BLaER1 (cell line): Measurements from ENCODE around the gene ATP5F1A.

Experiments
- H3K27ac ChIP-seq: shearing (Covaris generic); formaldehyde crosslinking; 2 replicates; pipeline ENCODE4 v1.8.1; 2022
- H3K27me3 ChIP-seq: shearing (Covaris generic); formaldehyde crosslinking; 2 replicates; pipeline ENCODE4 v1.8.1; 2022
- H3K36me3 ChIP-seq: shearing (Covaris generic); formaldehyde crosslinking; 2 replicates; pipeline ENCODE4 v1.8.1; 2022
- H3K4me1 ChIP-seq: shearing (Covaris generic); formaldehyde crosslinking; 2 replicates; pipeline ENCODE4 v1.8.1; 2022
- H3K4me2 ChIP-seq: shearing (Covaris generic); formaldehyde crosslinking; 2 replicates; pipeline ENCODE4 v1.8.1; 2022
- H3K4me3 ChIP-seq: shearing (Covaris generic); formaldehyde crosslinking; 2 replicates; pipeline ENCODE4 v1.8.1; 2022
- H3K9ac ChIP-seq: shearing (Covaris generic); formaldehyde crosslinking; 2 replicates; pipeline ENCODE4 v1.8.1; 2022
- H3K9me3 ChIP-seq: shearing (Covaris generic); formaldehyde crosslinking; 2 replicates; pipeline ENCODE4 v1.8.1; 2022
- H4K20me1 ChIP-seq: shearing (Covaris generic); formaldehyde crosslinking; 2 replicates; pipeline ENCODE4 v1.8.1; 2022
- Cebpa-rat ChIP-seq: shearing (Covaris generic); IDR thresholded peaks from 2 replicates; pipeline ENCODE4 v1.8.1; 2022

ATP5F1A gene

GRCh38 chr18:46035696-46036680, 62.1 kb downstream of the ATP5F1A start:
- Histone ChIP-seq H3K9me3 (no peaks in the 10 kb centered on the region), H3K4me1 (no peaks in the 10 kb centered on the region), H3K4me2 (no peak overlapping the region), H4K20me1 (no peaks in the 10 kb centered on the region), H3K27me3 (no peaks in the 10 kb centered on the region), H3K27ac (no peak overlapping the region), H3K36me3 (no peaks in the 10 kb centered on the region), H3K4me3 (no peak overlapping the region), H3K9ac (no peak overlapping the region)
- TF ChIP-seq Cebpa-rat: no peak

- Histone ChIP-seq H3K4me2 (no peak overlapping the region), H3K4me3 (no peak overlapping the region), H3K27ac (no peak overlapping the region), H3K9me3 (no peaks in the 10 kb centered on the region), H3K9ac (no peak overlapping the region), H3K36me3 (no peaks in the 10 kb centered on the region), H3K27me3 (no peaks in the 10 kb centered on the region; the same call in 1 of the 2 replicates), H3K4me1 (no peaks in the 10 kb centered on the region), H4K20me1 (no peaks in the 10 kb centered on the region)
- TF ChIP-seq Cebpa-rat: no peak
Observed at GRCh38 chr18:46034230-46034629, 63.9 kb downstream of the ATP5F1A start.

GRCh38 chr18:46031741-46032140, 66.4 kb downstream of the ATP5F1A start:
- peaks cover 11% of the 10 kb centered on the region for H3K9me3 ChIP-seq
- no peak overlapping the region for H3K4me3 ChIP-seq
- H3K36me3 ChIP-seq: no peaks in the 10 kb centered on the region
- no peak overlapping the region for H3K4me2 ChIP-seq
- TF ChIP-seq Cebpa-rat: no peak
- no peak overlapping the region for H3K27ac ChIP-seq
- H3K9ac ChIP-seq: no peak overlapping the region
- H3K4me1 ChIP-seq: no peaks in the 10 kb centered on the region
- H4K20me1 ChIP-seq: no peaks in the 10 kb centered on the region
- peaks cover 19% of the 10 kb centered on the region for H3K27me3 ChIP-seq
